ENCODE measurements around the gene DDX56.
"Not testable (repeated sequence)": the region's sequence is repeated elsewhere in the genome, so short reads cannot be mapped to it uniquely, and the experiment has no call there.

Gene DDX56

GRCh38 chr7:44572771-44573170 lies 937 bp downstream of the DDX56 start:
- peaks cover 67% of the 10 kb centered on the region for H3K36me3 ChIP-seq (ENCODE audit: insufficient read depth, low read length)
- H3K9me3 ChIP-seq (ENCODE audit: insufficient read depth, low read depth, low read length): no peaks in the 10 kb centered on the region
- H3K27ac ChIP-seq (ENCODE audit: low read depth, low read length): no peak overlapping the region
- 81% methylated on average over 5 of the region's 5 CpGs for WGBS
- H3K4me1 ChIP-seq (ENCODE audit: insufficient read depth, low read length): peaks cover 4% of the 10 kb centered on the region; the same call in 1 of the 2 replicates
- H3K4me3 ChIP-seq (ENCODE audit: low read length): peak overlapping the region; percentile 93
- H3K9ac ChIP-seq (ENCODE audit: low read depth, low read length): peak overlapping the region; percentile 92
- H3K27me3 ChIP-seq (ENCODE audit: insufficient read depth, low read length): no peaks in the 10 kb centered on the region

- H3K9ac ChIP-seq (ENCODE audit: low read depth, low read length): no peak overlapping the region
- no peaks in the 10 kb centered on the region for H3K27me3 ChIP-seq (ENCODE audit: insufficient read depth, low read length)
- 94% methylated on average over 9 of the region's 9 CpGs for WGBS
- peaks cover 81% of the 10 kb centered on the region for H3K36me3 ChIP-seq (ENCODE audit: insufficient read depth, low read length)
- H3K9me3 ChIP-seq (ENCODE audit: insufficient read depth, low read depth, low read length): no peaks in the 10 kb centered on the region
- H3K27ac ChIP-seq (ENCODE audit: low read depth, low read length): no peak overlapping the region
- H3K4me1 ChIP-seq (ENCODE audit: insufficient read depth, low read length): peaks cover 4% of the 10 kb centered on the region; the same call in 1 of the 2 replicates
- no peak overlapping the region for H3K4me3 ChIP-seq (ENCODE audit: low read length)
Observed at GRCh38 chr7:44569959-44570358, 3.7 kb downstream of the DDX56 start.

- no peaks in the 10 kb centered on the region for H3K9me3 ChIP-seq (ENCODE audit: insufficient read depth, low read depth, low read length)
- H3K36me3 ChIP-seq (ENCODE audit: insufficient read depth, low read length): peaks cover 88% of the 10 kb centered on the region
- no peak overlapping the region for H3K4me3 ChIP-seq (ENCODE audit: low read length)
- H3K27ac ChIP-seq (ENCODE audit: low read depth, low read length): no peak overlapping the region
- H3K4me1 ChIP-seq (ENCODE audit: insufficient read depth, low read length): peaks cover 4% of the 10 kb centered on the region; the same call in 1 of the 2 replicates
- 95% methylated on average over 17 of the region's 17 CpGs for WGBS
- H3K9ac ChIP-seq (ENCODE audit: low read depth, low read length): no peak overlapping the region
- H3K27me3 ChIP-seq (ENCODE audit: insufficient read depth, low read length): no peaks in the 10 kb centered on the region
Observed at GRCh38 chr7:44568771-44569560, 4.7 kb downstream of the DDX56 start.

GRCh38 chr7:44567884-44568283 lies 5.8 kb downstream of the DDX56 start:
- Histone ChIP-seq H3K4me3 (ENCODE audit: low read length) (no peak overlapping the region), H3K27me3 (ENCODE audit: insufficient read depth, low read length) (no peaks in the 10 kb centered on the region), H3K4me1 (ENCODE audit: insufficient read depth, low read length) (peaks cover 2% of the 10 kb centered on the region; the same call in 1 of the 2 replicates), H3K9ac (ENCODE audit: low read depth, low read length) (no peak overlapping the region), H3K27ac (ENCODE audit: low read depth, low read length) (no peak overlapping the region), H3K36me3 (ENCODE audit: insufficient read depth, low read length) (peaks cover 88% of the 10 kb centered on the region), H3K9me3 (ENCODE audit: insufficient read depth, low read depth, low read length) (no peaks in the 10 kb centered on the region)
- WGBS: 95% methylated on average over 6 of the region's 6 CpGs

- Histone ChIP-seq H3K9ac (ENCODE audit: low read depth, low read length) (no peak overlapping the region), H3K4me3 (ENCODE audit: low read length) (no peak overlapping the region), H3K27ac (ENCODE audit: low read depth, low read length) (no peak overlapping the region), H3K4me1 (ENCODE audit: insufficient read depth, low read length) (no peaks in the 10 kb centered on the region), H3K9me3 (ENCODE audit: insufficient read depth, low read depth, low read length) (no peaks in the 10 kb centered on the region), H3K36me3 (ENCODE audit: insufficient read depth, low read length) (peaks cover 76% of the 10 kb centered on the region), H3K27me3 (ENCODE audit: insufficient read depth, low read length) (no peaks in the 10 kb centered on the region)
- WGBS: 95% methylated on average over 5 of the region's 5 CpGs
Observed at GRCh38 chr7:44566680-44567079, 7.0 kb downstream of the DDX56 start.

GRCh38 chr7:44565795-44566559 lies 7.7 kb downstream of the DDX56 start:
- Histone ChIP-seq H3K27ac (ENCODE audit: low read depth, low read length) (no peak overlapping the region), H3K4me3 (ENCODE audit: low read length) (no peak overlapping the region), H3K36me3 (ENCODE audit: insufficient read depth, low read length) (peaks cover 69% of the 10 kb centered on the region), H3K4me1 (ENCODE audit: insufficient read depth, low read length) (no peaks in the 10 kb centered on the region), H3K9me3 (ENCODE audit: insufficient read depth, low read depth, low read length) (no peaks in the 10 kb centered on the region), H3K27me3 (ENCODE audit: insufficient read depth, low read length) (no peaks in the 10 kb centered on the region), H3K9ac (ENCODE audit: low read depth, low read length) (no peak overlapping the region)
- WGBS: 91% methylated on average over 11 of the region's 16 CpGs

GRCh38 chr7:44565097-44565794 lies 8.5 kb downstream of the DDX56 start:
- H3K27ac ChIP-seq (ENCODE audit: low read depth, low read length): no peak overlapping the region
- H3K27me3 ChIP-seq (ENCODE audit: insufficient read depth, low read length): no peaks in the 10 kb centered on the region
- no peaks in the 10 kb centered on the region for H3K4me1 ChIP-seq (ENCODE audit: insufficient read depth, low read length)
- H3K9me3 ChIP-seq (ENCODE audit: insufficient read depth, low read depth, low read length): no peaks in the 10 kb centered on the region
- peaks cover 62% of the 10 kb centered on the region for H3K36me3 ChIP-seq (ENCODE audit: insufficient read depth, low read length)
- H3K4me3 ChIP-seq (ENCODE audit: low read length): no peak overlapping the region
- 80% methylated on average over 13 of the region's 13 CpGs for WGBS
- H3K9ac ChIP-seq (ENCODE audit: low read depth, low read length): no peak overlapping the region

GRCh38 chr7:44564606-44565005 lies 9.1 kb downstream of the DDX56 start:
- Histone ChIP-seq H3K36me3 (ENCODE audit: insufficient read depth, low read length) (peaks cover 56% of the 10 kb centered on the region), H3K27me3 (ENCODE audit: insufficient read depth, low read length) (no peaks in the 10 kb centered on the region), H3K9ac (ENCODE audit: low read depth, low read length) (no peak overlapping the region), H3K9me3 (ENCODE audit: insufficient read depth, low read depth, low read length) (no peaks in the 10 kb centered on the region), H3K4me3 (ENCODE audit: low read length) (no peak overlapping the region), H3K4me1 (ENCODE audit: insufficient read depth, low read length) (no peaks in the 10 kb centered on the region), H3K27ac (ENCODE audit: low read depth, low read length) (no peak overlapping the region)
- WGBS: over 99% methylated on average over 2 of the region's 2 CpGs

GRCh38 chr7:44563171-44563679 lies 10.5 kb downstream of the DDX56 start:
- no peak overlapping the region for H3K4me3 ChIP-seq (ENCODE audit: low read length)
- no peaks in the 10 kb centered on the region for H3K27me3 ChIP-seq (ENCODE audit: insufficient read depth, low read length)
- H3K36me3 ChIP-seq (ENCODE audit: insufficient read depth, low read length): peaks cover 42% of the 10 kb centered on the region
- WGBS: 92% methylated on average over 3 of the region's 3 CpGs
- H3K9me3 ChIP-seq (ENCODE audit: insufficient read depth, low read depth, low read length): no peaks in the 10 kb centered on the region
- H3K27ac ChIP-seq (ENCODE audit: low read depth, low read length): no peak overlapping the region
- no peak overlapping the region for H3K9ac ChIP-seq (ENCODE audit: low read depth, low read length)
- H3K4me1 ChIP-seq (ENCODE audit: insufficient read depth, low read length): no peaks in the 10 kb centered on the region

GRCh38 chr7:44562622-44562962 lies 11.1 kb downstream of the DDX56 start:
- not testable (repeated sequence) for H3K27ac ChIP-seq (ENCODE audit: low read depth, low read length); H3K9me3 ChIP-seq (ENCODE audit: insufficient read depth, low read depth, low read length); H3K9ac ChIP-seq (ENCODE audit: low read depth, low read length); H3K4me3 ChIP-seq (ENCODE audit: low read length); H3K4me1 ChIP-seq (ENCODE audit: insufficient read depth, low read length); H3K27me3 ChIP-seq (ENCODE audit: insufficient read depth, low read length)
- peaks cover 36% of the 10 kb centered on the region for H3K36me3 ChIP-seq (ENCODE audit: insufficient read depth, low read length)
- WGBS: 88% methylated on average over 7 of the region's 8 CpGs

All from HUES64 (cell line).